NCI-H774 (cell line): ENCODE measurements around the gene ARHGEF17.

Experiments used
- DNase-seq: peaks from one replicate; lab custom pipeline; 2025; lab: John Stamatoyannopoulos, UW

ARHGEF17 gene

GRCh38 chr11:73356979-73357860 is 49.1 kb downstream of the ARHGEF17 start:
- no peak for DNase-seq

GRCh38 chr11:73358071-73358470 is 50.0 kb downstream of the ARHGEF17 start:
- no peak for DNase-seq

- DNase-seq, result no peak
Observed at GRCh38 chr11:73359341-73359740, 51.3 kb downstream of the ARHGEF17 start.

- no peak for DNase-seq
Observed at GRCh38 chr11:73359930-73360742, 52.1 kb downstream of the ARHGEF17 start.

- no peak for DNase-seq
Observed at GRCh38 chr11:73360743-73361369, 52.8 kb downstream of the ARHGEF17 start.

- no peak for DNase-seq
Observed at GRCh38 chr11:73361953-73362776, 54.1 kb downstream of the ARHGEF17 start.

GRCh38 chr11:73363147-73363546 is 55.1 kb downstream of the ARHGEF17 start:
- DNase-seq, result no peak

GRCh38 chr11:73365352-73366264 is 57.5 kb downstream of the ARHGEF17 start:
- DNase-seq, result no peak

- no peak for DNase-seq
Observed at GRCh38 chr11:73366265-73366610, 58.2 kb downstream of the ARHGEF17 start.

GRCh38 chr11:73366953-73367352 is 58.9 kb downstream of the ARHGEF17 start:
- no peak for DNase-seq

GRCh38 chr11:73367482-73368024 is 59.5 kb downstream of the ARHGEF17 start:
- DNase-seq, result no peak

GRCh38 chr11:73372375-73372993 is 64.4 kb downstream of the ARHGEF17 start:
- no peak for DNase-seq

- DNase-seq, result no peak
Observed at GRCh38 chr11:73374151-73374550, 66.1 kb downstream of the ARHGEF17 start.

GRCh38 chr11:73375830-73376159 is 67.7 kb downstream of the ARHGEF17 start:
- no peak for DNase-seq

GRCh38 chr11:73376160-73376802 is 68.2 kb downstream of the ARHGEF17 start, which contains the start of gene RELT:
RELT (plus strand) TSS chr11:73376399; CDS start chr11:73389137, 12,738 bp downstream.
- DNase-seq, result peak; percentile 91

- DNase-seq, result peak; percentile 11
Observed at GRCh38 chr11:73376803-73377629, 68.9 kb downstream of the ARHGEF17 start.

- no peak for DNase-seq
Observed at GRCh38 chr11:73379189-73379880, 71.3 kb downstream of the ARHGEF17 start.

- no peak for DNase-seq
Observed at GRCh38 chr11:73380331-73380730, 72.3 kb downstream of the ARHGEF17 start.
